ENCODE measurements around the gene JAZF1.

DNA sequence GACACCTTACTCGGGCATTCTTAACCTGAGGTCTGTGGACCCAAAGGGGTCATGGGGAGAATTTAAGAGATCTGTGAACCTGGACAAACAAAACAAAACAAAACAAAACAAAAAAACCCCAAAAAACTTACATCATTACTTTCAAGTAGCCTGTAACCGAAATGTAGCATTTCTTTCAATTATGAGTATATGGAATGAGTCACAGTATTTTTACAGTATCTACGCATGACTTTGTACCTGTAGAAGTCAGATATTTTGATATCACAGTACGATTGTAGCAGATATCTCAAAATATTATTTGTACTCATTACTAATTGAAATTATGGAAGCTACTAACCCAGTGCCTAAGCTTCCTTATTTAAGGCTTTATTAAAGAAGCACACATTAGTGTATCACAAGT is 210.2 kb downstream of the JAZF1 start:
- TF ChIP-seq CTCF (IDR thresholded peaks at IDR 0.05), result no peak
- no peak for TF ChIP-seq POLR2A (IDR thresholded peaks at IDR 0.05)

All from prostate gland (tissue), 2 donors.